RCC 7860 (cell line): Measurements from ENCODE around the gene MYL7.

Experiments used
- DNase-seq: peaks from one replicate; pipeline ENCODE4 v3.0.0-alpha.2; 2015; ENCODE audit warnings: low spot score
- FAIRE-seq: peaks from 2 replicates; lab custom pipeline; 2012; peaks lifted over from hg19 to GRCh38; lab: Jason Lieb, UNC

MYL7 gene

DNA sequence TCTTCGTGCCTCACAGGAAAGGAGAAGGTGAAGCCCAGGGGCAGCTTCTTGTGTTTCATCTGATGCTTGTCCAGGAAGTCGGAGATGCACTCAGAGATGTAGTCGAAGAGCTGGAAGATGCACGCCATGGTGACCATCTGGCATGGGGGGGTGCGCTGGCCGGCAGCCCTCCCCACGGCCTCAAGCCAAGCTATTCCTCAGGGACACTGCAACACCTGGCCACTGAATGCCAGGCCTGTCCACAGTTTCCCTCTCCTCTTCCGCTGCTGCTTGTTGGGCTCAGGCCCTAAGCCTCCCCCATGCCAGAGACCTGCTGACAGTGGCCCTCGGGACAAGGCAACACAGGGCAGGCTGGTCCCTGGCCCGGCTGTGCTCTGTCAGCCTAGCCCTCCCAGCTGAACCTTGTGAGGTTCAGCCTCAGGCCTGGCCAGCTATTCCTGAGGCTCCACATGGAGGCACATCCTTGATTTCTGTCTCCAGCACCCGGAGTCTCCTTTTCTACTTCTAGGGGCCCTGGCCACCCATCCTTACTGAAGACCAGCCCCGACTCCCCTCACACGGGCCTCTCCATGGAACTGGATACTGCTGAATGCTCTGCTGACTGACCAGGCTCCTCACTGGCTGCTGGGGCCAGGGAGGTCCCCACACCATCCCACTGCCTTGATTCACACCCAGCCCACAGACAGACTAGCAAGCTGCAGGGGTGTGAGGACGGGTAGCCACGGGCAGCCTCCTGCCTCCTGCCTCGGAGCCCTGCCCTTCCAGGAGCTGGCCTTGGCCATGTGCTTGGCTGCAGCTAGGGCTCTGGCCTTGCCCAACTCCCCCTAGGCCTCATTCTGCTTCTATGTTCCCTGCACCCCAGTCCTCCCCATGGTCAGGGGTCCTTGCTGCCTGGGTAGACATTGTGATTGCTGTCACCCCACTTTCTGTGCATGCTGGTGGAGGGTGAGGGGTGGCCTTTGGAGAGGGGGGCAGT lies 10.1 kb upstream of the MYL7 start:
- DNase-seq (no peak), FAIRE-seq (no peak)

DNA sequence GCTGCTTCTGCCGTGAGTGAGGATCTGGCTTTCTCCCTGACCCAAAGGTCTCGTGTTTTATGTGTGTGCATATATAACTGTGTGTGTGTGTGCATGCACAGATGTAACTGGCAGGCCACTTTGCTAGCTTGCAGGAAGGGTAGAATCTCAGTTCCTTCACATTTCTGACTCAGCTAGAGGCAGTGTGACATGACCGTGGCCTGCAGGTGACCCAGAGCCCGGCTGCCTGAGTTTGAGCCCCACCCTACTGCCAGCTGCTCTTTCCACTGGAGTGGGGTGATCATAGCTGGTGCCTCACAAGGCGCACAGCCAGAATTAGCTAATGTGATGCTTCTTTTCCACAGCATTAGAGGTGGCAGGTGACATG lies 9.3 kb upstream of the MYL7 start:
- DNase-seq, result no peak
- no peak for FAIRE-seq

DNA sequence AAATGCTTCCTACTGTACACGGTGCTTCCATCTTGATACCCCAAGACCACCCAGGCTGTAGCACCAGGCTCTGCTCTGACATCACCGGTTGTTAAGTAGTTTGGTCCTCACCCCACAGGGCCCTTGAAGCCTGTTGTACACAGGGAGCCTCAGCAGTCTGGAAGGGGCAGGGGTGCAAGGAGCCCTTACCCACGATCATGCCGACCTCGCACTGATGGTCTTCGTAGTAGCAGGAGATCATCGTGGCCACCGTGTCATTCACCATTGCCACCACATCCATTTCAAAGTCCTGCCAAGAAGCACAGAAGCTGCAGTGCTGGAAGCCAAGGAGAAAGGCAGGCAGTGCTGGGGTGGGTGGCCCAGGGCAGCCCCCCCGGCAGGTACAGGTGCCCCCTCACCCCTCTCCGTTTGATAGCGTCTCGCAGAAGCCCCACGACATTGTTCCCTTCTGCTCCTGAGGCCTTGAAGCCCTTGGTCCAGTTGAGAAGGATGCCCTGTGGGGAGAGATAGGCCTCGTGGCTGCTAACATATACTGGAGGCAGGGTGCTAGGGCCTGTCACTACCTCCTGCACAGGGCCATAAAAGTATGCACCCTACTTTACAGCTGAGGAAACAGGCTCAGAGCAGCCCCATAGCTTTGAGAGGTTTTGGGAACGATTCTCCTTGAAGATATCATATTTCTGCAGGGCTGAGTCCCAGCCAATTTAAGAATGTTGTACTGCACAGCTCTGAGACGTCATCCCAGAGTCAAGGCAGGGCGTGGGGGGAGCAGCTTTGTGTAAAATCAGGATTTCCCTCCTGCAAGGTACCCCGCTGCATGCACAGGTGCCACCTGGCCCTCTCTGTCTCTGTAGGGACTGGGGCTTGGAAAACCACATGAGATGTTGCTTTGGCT lies 8.7 kb upstream of the MYL7 start:
- DNase-seq, result no peak
- FAIRE-seq, result no peak

DNA sequence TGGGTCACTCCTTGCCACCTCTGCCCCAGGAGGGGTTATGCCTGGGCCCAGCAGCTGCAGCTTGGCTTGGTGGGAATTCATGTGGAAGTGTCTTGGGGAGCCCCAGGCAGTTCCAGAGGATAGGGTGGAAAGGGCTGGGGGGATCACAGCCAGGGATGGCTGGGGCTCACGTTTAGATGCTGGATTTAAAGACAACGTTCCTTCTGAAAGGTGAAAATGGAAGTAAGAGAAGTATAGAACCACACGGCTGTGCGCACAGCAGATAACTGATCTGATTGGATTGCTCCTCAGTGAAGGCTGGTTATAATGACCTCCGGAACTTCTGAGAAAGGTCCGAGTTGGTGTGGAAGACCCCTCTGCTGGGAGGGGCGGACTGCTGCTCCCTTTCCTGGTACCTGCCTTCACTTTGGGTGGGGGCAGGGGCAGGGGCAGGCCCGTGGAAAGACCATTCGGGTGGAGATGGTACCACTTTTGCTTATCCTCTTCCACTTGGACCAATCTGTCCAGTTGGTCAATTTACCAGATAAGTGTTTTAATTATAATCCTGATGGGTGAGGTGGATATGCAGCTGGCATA lies 7.9 kb upstream of the MYL7 start:
- no peak for DNase-seq
- FAIRE-seq, result no peak

DNA sequence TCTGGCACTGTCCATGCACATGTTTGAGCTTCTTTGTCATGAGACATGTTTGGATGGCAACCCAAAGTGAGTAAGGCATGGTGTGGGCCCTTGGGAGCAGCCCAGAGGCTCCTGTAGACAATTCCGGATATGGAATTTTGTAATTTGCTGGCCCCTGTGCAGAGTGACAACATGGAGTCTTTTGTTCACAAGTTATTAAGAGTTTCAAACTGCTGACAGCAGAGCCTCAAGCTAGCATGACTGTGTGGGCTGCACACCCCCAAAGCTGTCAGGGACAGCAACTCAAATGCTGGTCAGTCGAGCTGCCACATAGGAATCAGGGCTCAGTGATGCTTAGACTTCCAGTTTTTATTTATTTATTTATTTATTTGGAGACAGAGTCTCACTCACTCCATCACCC lies 7.0 kb upstream of the MYL7 start:
- FAIRE-seq (no peak), DNase-seq (no peak)

DNA sequence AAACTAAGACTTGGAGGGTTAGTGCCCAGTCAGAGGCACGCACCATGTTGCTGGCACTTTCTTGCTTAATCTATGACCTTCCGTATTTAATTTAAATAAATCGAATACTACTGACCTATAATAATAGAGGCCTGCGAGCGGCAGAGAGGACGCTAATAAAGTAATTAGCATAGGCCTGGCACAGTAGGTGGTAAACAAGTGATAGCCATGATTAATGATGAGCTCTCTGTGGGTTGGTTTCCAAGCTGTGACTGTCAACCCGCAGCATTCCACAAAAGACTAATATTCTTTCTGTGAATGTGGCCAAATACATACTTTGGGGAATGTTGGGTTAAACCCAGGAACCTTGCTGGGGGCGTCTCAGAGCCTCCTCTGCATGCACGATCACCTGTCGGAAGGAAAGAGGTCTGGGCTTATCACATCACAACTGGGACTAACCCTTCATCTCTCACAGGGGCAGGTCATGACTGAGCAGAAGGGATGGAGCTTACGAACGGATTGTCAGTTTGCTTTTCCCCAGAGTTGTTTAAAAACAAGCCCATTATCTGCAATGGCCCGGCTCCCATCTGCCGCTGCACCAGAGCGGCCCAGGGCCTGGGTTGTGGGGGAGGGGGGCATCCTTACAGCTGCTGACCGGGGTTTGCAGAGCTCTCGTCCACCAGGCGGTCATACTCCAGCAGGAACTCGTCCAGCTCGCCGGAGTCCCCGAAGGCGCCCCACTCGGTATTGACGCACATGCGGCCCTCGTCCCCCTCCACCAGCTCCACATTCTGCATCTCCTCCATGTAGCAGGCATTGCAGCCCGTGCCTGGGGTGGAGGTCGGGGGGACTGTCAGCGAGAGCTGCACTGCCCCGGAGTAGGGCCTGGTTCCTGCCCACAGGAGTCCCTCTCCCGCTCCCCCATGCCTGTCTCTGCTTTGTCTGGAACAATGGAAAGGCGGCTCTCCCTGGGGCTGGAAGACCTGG lies 6.2 kb upstream of the MYL7 start:
- no peak for DNase-seq
- FAIRE-seq, result no peak

DNA sequence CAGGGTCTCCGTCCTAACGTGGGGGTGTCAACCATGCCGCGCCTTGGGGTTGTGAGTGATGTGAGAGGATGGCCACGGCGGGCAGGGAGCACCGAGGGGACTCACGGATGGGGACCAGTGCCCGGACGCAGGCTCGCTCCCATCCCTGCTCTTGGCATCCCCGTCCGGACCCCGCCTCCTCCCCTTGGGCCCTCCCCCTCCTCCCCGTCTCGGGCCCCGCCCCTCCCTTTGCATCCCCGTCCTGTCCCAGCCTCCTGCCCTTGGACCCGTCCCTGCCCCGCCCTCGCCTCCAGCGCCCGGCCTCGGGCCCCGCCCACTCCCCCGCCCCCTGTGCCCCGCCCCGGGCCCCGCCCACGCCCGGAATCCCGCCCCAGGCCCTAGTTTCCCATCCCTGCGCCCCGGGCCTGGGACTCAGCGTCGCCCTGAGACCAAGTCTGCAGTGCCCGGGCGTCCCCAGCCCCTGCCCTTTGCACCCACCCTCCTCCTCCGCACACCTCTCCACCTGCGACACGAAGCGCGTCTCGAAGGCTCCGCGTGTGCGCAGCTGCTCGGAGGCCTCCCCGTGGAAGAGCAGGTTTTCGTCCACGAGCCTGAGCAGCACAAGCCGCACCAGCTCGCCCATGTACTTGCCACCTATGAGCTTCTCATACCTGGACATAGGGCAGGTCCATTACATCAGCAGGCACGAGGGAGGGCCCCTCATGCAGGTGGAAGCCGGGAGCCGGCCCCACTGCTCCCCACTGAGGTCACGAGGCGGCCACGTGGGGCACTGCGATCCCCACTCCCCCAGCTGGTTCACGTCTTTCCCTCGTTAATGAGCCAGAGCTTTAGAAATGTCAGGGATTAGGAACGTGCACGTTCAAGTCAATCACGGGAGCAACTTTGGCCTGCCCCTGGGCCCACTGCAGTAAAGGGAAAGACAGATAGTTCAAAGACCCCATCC lies 5.1 kb upstream of the MYL7 start:
- no peak for DNase-seq
- no peak for FAIRE-seq

DNA sequence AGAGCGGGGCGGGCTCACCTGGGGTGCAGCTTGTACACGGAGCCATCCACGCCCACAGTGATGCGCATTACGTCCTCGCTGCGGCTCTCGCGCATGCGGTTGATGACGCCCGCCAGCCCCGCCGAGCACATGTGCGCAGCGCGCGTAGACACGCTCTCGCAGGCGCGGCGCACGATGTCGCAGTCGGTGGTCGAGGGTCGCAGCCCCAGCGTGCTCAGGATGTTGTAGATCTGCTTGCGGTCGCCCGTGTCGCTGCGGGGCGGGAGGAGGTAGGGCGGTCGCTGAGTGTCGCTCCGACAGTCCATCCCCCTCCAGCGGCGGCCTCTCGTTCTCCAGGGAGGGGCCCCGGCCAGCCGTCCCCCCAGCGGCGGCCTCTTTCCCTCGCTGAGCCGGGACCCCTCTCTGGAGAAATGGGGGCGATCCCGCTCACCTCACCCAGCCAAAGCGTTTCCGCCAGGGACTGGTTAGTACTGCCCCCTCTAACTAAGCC lies 4.4 kb upstream of the MYL7 start:
- no peak for FAIRE-seq
- no peak for DNase-seq

DNA sequence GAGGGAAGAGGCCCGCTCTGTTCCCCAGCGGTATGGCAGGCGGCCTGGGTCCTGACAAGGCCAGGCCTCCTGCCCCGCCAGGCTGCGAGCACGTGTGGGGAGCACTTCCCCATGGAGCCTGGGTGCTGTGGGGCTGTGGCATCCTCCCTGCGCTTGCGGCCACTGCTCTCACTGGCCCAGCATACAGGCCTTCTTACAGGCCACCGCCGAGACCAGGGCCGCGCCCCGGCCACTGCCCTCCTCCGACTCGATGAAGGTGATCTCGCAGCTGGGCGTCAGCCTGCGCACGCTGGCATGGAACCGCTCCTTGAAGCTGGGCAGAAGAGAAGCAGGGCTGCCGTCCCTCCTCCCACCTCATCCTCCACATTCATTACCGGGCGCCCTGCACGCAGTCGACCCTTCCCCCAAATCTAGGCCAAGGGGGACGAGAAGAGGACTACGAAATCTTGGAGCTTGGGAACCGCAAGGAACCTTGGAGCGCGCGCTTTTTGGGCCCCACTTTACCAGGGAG lies 3.9 kb upstream of the MYL7 start:
- FAIRE-seq (no peak), DNase-seq (no peak)

DNA sequence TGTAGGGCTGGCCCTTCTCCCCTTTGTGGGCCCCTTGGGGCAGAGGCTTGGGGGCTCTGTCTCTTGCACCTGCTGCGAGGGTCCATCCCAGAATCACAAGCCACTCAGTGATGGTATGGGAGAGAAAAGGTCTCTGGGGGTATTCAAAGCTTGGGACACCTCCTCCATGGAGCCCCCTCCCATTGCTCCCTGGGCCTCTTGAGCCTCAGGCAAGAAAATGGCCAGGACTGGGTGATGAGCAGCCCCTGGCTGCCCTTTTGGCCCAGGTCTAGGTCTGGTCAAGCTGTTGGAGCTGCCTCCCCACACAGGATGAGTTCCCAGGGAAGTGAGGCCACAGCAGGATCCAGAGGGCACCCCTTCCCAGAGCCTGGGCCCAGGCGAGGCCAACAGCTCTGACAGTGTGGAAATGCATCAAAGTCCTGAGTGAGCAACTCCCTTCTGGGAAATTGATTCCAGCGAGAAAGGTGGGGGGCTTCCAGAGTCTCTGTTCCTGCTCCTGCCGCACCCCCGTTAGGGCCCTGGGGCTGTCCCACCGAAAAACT lies 3.4 kb upstream of the MYL7 start:
- no peak for DNase-seq
- no peak for FAIRE-seq

DNA sequence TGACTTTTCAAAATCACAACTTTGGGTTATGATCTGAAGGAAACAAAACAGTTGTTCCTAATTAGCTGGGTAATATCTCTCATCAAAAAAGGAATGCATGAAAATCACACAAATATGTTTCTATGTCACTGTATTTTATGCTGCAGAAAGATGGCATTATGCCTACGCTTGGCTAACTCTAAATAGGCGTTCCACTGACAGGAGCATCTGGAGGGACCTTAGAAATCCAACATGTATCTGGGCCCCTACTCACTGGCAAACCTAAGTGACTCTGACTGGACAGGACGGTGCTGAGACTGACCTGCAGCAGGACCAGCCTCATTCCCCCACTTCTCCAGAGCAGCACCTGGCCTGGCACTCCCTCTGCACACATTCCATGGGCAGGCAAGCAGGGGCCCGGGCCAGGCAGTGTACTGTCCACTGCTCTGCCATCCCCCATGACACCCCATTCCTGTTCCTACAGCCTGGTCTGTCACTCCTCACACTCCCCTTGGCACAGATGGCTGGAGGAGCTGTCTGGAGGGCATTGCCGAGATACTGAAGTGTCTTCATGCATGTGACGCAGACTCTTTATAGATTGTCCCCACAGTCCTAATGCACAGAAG lies 2.6 kb upstream of the MYL7 start:
- FAIRE-seq (no peak), DNase-seq (no peak)

DNA sequence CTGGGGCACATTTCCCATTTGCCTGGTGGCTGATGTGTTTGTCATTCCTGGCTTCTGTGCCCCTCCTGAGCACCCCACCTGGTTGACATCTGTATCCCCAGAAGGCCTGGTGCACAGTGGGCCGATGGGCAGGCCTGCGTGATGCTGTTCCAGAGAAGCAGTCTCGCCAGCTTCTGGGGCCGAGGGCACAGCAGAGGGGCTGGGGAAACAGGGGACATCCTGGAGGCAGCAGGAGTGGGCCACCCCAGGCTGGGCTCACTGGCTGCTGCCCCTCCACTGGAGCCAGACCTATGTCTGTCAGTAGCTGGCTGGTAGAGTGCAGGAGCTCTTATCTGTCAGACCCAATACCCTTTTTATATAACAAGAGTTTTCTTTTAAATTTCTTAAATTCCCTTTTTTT lies 896 bp upstream of the MYL7 start:
- DNase-seq (no peak), FAIRE-seq (no peak)

DNA sequence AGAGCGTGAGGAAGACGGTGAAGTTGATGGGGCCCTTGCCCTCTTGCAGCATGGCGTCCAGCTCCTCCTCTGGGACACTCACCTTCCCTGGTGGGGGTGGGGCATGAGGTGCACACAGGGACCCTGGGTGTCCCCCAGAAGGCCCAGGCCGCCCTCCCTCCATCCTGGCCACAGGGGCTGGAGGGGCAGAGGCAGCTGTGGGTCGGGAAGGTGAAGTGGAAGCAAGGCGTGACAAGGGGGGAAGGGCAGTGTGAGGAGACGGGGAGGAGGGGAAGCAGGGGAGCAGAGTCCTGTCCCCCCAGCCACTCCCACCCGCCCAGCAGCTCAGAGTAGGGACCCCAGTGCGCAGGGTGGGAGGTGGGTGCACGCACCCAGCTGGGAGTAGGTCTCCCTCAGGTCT lies 791 bp downstream of the MYL7 start:
- no peak for DNase-seq
- no peak for FAIRE-seq

DNA sequence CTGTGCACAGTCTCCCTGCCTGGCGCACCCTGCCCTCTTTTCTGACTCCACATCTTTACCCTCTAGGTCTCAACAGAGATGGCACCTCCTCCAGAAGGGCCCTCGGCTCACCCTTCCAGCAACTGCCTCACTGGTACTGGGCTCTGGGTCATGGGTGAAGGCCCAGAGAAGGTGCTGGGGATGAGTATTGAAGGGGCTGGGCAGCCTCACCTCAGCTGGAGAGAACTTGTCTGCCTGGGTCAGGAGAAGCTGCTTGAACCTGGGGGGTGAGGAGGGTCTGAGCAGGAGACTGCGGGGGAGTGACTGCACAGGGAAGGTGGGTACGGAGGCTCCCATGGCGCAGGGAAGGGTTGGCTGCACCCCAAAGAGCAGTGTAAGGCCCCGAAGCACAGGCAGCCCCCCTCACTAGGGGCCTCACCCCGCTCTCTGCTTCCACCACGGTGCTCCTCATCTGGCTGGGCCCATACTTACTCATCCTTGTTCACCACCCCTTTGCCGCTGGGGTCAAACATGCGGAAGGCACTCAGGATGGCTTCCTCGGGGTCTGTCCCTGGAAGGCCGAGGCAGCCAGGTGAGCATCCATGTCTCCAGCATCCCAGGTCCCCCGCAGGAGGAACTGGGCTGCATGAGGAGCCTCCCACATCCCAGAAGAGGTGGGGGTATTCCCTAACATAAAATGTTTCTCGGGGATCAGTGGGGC lies 1.7 kb downstream of the MYL7 start:
- DNase-seq (no peak), FAIRE-seq (no peak)

DNA sequence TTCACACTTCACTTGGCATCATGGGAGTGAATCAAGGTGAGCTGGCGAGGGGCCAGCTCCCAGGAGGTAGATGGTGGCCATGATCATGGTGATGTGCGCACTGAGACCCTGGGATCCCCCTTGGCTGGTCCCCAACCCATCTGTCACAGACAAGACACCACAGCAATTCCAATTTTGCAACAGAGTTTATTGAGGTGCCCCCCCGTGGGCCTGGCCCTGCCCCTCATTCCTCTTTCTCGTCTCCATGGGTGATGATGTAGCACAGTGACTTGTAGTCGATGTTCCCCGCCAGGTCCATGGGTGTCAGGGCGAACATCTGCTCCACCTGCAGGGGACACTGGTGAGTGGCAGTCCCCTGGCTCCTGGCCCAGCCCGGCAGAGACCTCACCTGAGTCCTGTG lies 2.4 kb downstream of the MYL7 start:
- no peak for FAIRE-seq

DNA sequence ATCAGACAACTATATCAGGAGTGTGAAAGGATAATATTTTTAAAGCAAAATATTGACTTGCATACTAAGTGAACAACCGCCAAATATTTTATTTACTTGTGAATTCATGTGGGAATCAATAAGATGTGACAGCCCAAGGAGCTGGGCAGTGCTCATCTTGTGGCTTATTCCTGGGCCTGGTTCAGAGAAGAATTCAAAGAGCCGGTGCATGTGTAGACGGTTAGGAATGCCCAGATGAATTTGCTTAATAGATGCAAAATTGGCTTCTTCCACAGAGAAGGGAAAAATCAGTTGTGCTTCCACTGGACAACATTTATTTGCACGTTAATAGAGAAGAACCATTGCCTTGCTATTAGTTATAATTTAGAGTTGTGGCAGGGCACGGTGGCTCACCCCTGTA lies 4.4 kb downstream of the MYL7 start:
- no peak for DNase-seq
- FAIRE-seq, result no peak

More for the DNA sequence above, 2.4 kb downstream of the MYL7 start:
- no peak for DNase-seq

DNA sequence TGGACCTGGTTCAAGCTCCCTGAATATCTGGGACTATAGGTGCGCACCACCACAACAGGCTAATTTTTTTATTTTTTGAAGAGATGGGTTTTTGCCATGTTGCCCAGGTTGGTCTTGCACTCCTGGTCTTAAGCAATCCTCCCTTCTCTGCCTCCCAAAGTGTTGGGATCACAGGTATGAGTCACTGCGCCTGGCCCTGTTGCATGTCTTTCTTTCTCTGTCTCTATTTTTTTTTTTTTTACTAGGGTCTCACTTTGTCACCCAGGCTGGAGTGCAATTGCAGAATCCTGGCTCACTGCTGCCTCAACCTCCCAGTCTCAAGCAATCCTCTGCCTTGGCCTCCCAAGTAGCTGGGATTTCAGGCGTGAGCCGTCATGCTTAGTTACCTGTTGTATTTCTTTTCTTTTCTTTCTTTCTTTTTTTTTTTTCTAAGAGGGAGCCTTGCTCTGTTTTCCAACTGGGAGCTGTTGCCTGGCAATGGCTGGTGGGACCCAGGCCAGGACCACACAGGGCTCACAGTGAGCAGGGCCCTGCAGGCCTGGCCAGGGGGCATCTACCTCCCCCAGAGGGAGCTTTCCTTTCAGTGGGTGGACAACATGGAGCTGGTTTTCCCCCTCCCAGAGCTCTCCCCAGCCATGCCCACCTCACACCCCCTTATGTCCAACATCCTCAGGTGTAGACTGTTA lies 6.0 kb downstream of the MYL7 start:
- FAIRE-seq (no peak), DNase-seq (no peak)
